NCI-H1930 (cell line): ENCODE measurements around the gene NAXD.
"Not testable (repeated sequence)": the region's sequence is repeated elsewhere in the genome, so short reads cannot be mapped to it uniquely, and the experiment has no call there.

Experiments used
- DNase-seq, 2 experiments: peaks; one replicate each; lab custom pipeline; 2025; lab: John Stamatoyannopoulos, UW

Gene NAXD

GRCh38 chr13:110627761-110628476, 12.6 kb downstream of the NAXD start:
- no peak for DNase-seq

GRCh38 chr13:110628477-110628793, 13.1 kb downstream of the NAXD start:
- no peak for DNase-seq

- no peak for DNase-seq
These were observed 13.8 kb downstream of the NAXD start for GRCh38 chr13:110628952-110629701.

- no peak for DNase-seq
These were observed 14.4 kb downstream of the NAXD start for GRCh38 chr13:110629735-110630134.

GRCh38 chr13:110630566-110631119, 15.3 kb downstream of the NAXD start:
- no peak for DNase-seq

- not testable (repeated sequence) for DNase-seq
These were observed 16.9 kb downstream of the NAXD start for GRCh38 chr13:110632255-110632654.

GRCh38 chr13:110633776-110634175, 18.4 kb downstream of the NAXD start:
- DNase-seq: no peak

GRCh38 chr13:110634558-110634957, 19.2 kb downstream of the NAXD start:
- no peak for DNase-seq

- no peak for DNase-seq
These were observed 20.2 kb downstream of the NAXD start for GRCh38 chr13:110635405-110636002.

- no peak for DNase-seq
These were observed 20.7 kb downstream of the NAXD start for GRCh38 chr13:110636053-110636475.

GRCh38 chr13:110636701-110637201, 21.4 kb downstream of the NAXD start:
- no peak for DNase-seq

GRCh38 chr13:110637275-110637674, 21.9 kb downstream of the NAXD start:
- DNase-seq: no peak

GRCh38 chr13:110637747-110638146, 22.4 kb downstream of the NAXD start:
- no peak for DNase-seq

- no peak for DNase-seq
These were observed 22.9 kb downstream of the NAXD start for GRCh38 chr13:110638257-110638656.

- DNase-seq: no peak
These were observed 23.8 kb downstream of the NAXD start for GRCh38 chr13:110638814-110639806.

GRCh38 chr13:110639935-110640334, 24.6 kb downstream of the NAXD start:
- no peak for DNase-seq

GRCh38 chr13:110640591-110641029, 25.3 kb downstream of the NAXD start:
- no peak for DNase-seq

GRCh38 chr13:110641055-110642015, 26.0 kb downstream of the NAXD start:
- DNase-seq: no peak

GRCh38 chr13:110642291-110642981, 27.1 kb downstream of the NAXD start:
- DNase-seq: no peak

- DNase-seq: no peak
These were observed 28.0 kb downstream of the NAXD start for GRCh38 chr13:110643324-110643723.
